Activated naive CD4-positive, alpha-beta T cell treated with anti-CD3 and anti-CD28 coated beads, Interleukin-2, amount 10 ng/mL, durations not matched to agents 7 days and 5 days (primary cell): ENCODE data around the gene KCNAB1.
"Not testable (repeated sequence)": the region's sequence is repeated elsewhere in the genome, so short reads cannot be mapped to it uniquely, and the experiment has no call there.

Source experiments
- CTCF ChIA-PET: fragments of 350-600 bp; sonication (Branson Sonifier 250); formaldehyde crosslinking; loops from one replicate; lab custom pipeline; 2021; ENCODE audit warnings: antibody characterized with exemption; lab: Charles Lee
- DNase-seq: peaks from one replicate; pipeline ENCODE4 v3.0.0-alpha.2; 2020
- H3K27ac Mint-ChIP-seq: one replicate; pipeline ENCODE4 v1.8.0; 2021; ENCODE audit warnings: mild to moderate bottlenecking, moderate library complexity, mixed read lengths
- H3K27me3 Mint-ChIP-seq: one replicate; pipeline ENCODE4 v1.8.0; 2021; ENCODE audit warnings: mild to moderate bottlenecking, mixed read lengths
- H3K36me3 Mint-ChIP-seq: one replicate; pipeline ENCODE4 v1.8.0; 2021; ENCODE audit warnings: mixed read lengths
- H3K4me1 Mint-ChIP-seq: one replicate; pipeline ENCODE4 v1.8.0; 2021; ENCODE audit warnings: mixed read lengths
- H3K4me3 Mint-ChIP-seq: one replicate; pipeline ENCODE4 v1.8.0; 2021; ENCODE audit warnings: mild to moderate bottlenecking, moderate library complexity, mixed read lengths
- H3K9me3 Mint-ChIP-seq: one replicate; pipeline ENCODE4 v1.8.0; 2021; ENCODE audit warnings: mixed read lengths

Gene KCNAB1

DNA sequence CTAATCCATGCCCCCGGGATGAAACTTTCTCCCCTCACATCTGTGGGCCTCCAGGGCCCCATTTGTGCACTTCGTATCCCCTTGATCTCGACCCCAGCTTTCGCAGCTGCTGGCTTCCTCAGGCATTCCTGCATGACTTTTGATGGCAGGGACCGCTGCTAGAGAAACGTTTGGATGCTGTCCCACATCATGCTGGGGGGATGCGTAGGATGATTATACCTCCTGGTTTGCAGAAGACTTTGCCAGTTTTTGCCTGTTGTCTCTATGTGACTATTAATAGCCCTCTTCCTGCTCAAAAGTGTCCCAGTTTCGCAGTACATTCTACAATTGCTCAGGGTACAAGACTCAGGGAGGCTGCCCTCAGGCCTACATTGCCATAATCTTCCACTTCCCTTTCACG is 10.4 kb upstream of the KCNAB1 start:
- no peak overlapping the region for H3K4me3 Mint-ChIP-seq
- peaks cover 10% of the 10 kb centered on the region for H3K27me3 Mint-ChIP-seq
- H3K4me1 Mint-ChIP-seq: no peaks in the 10 kb centered on the region
- H3K9me3 Mint-ChIP-seq: no peaks in the 10 kb centered on the region
- no peak for DNase-seq
- CTCF ChIA-PET: no interaction called here
- no peaks in the 10 kb centered on the region for H3K36me3 Mint-ChIP-seq
- no peak overlapping the region for H3K27ac Mint-ChIP-seq

DNA sequence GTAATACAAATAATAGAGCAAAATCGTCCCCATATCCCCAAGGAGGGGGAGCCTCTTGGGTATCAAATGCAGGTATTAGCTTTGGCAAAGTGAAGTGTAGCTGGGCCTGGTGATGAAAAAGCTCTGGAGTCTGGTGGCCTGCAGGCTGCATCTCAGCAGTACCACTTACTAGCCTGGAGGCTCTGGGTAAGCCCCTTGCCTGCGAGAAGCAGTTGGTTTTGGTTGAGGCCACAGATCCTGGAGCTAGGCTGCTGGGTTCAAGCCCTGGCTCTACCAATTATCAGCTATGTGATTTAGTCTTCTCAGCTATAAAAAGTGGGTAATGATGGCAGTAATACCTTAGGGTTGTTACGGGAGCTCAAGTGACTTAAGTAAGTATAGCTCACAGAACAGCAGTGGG is 6.1 kb downstream of the KCNAB1 start:
- Mint-ChIP-seq H3K36me3 (no peaks in the 10 kb centered on the region), H3K4me3 (no peak overlapping the region), H3K9me3 (no peaks in the 10 kb centered on the region), H3K27me3 (peaks cover 21% of the 10 kb centered on the region), H3K27ac (no peak overlapping the region), H3K4me1 (no peaks in the 10 kb centered on the region)
- CTCF ChIA-PET: no interaction called here
- no peak for DNase-seq

DNA sequence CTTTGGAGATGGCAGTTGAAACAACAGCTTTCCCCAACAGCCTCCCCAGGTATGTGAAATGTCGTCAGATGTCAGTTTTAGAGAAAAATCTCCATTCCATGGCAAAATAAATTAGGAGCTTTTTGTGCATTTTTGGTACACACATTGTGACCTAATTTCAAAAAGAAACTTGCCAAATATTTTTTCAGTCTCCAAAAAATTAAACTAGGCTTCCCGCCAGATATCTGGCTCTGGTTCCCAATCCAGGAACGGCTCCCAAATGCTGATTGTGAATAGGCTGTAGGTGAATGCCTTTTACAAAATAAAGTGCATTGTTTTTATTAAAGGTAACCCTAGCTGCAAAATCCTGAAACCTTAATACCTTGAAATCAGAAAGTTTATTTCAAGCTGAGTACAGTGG is 10.9 kb downstream of the KCNAB1 start:
- no peak overlapping the region for H3K27ac Mint-ChIP-seq

DNA sequence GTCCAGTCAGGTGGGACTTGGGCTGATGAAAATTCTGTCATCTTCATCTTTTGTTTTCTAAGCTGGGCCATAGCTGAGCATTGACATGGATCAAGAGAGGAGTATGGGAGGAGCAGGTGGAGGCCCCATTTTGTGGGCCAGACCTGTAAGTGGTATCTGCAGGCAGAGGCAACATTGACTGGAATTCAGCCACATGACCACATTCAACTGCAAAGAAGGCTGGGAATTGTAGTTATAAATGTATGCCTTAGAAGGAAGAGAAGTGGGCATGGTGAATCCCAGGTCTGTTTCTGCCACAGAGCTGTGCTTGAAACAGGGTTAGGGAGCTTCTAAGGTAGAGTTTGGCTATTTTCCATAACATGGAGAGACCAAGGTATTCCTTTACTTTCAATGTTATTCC is 11.4 kb downstream of the KCNAB1 start:
- no peak overlapping the region for H3K4me3 Mint-ChIP-seq
- H3K27me3 Mint-ChIP-seq: peaks cover 30% of the 10 kb centered on the region
- H3K27ac Mint-ChIP-seq: no peak overlapping the region
- no peaks in the 10 kb centered on the region for H3K36me3 Mint-ChIP-seq
- DNase-seq: no peak
- CTCF ChIA-PET: interaction anchor here (1.1 kb wide), 1 partner anchor 11 kb away, joined by 3 read pairs; no protein-coding TSS in a partner anchor
- no peaks in the 10 kb centered on the region for H3K4me1 Mint-ChIP-seq
- H3K9me3 Mint-ChIP-seq: no peaks in the 10 kb centered on the region

More for the DNA sequence above, 10.9 kb downstream of the KCNAB1 start:
- Mint-ChIP-seq H3K36me3 (no peaks in the 10 kb centered on the region), H3K27me3 (peaks cover 25% of the 10 kb centered on the region), H3K9me3 (no peaks in the 10 kb centered on the region), H3K4me3 (no peak overlapping the region), H3K4me1 (no peaks in the 10 kb centered on the region)
- CTCF ChIA-PET: interaction anchor here (1.1 kb wide), 1 partner anchor 12 kb away, joined by 3 read pairs; no protein-coding TSS in a partner anchor
- DNase-seq: no peak

DNA sequence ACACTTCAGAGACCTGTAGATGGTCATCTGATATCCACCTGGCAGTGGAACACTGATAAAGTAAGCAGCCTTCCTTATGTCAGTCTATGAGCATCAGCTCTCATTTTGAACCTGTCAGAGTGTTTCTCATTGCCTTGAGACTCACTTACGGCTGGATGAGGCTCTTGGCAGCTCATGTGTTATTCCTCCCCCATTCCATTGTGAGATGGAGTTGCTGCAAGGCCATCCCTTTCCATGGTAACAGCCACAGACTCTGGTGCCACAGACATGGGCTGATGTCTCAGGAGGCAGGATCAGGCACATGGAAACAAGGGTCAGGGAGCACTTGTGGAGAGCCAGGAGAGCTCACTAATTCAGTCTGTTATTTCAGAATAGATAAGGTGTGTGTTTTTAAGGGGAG is 11.9 kb downstream of the KCNAB1 start:
- H3K36me3 Mint-ChIP-seq: no peaks in the 10 kb centered on the region
- H3K27me3 Mint-ChIP-seq: peaks cover 29% of the 10 kb centered on the region
- no peaks in the 10 kb centered on the region for H3K9me3 Mint-ChIP-seq
- no peak for DNase-seq
- H3K4me3 Mint-ChIP-seq: no peak overlapping the region
- CTCF ChIA-PET: interaction anchor here (1.1 kb wide), 1 partner anchor 11 kb away, joined by 3 read pairs; no protein-coding TSS in a partner anchor
- no peaks in the 10 kb centered on the region for H3K4me1 Mint-ChIP-seq
- H3K27ac Mint-ChIP-seq: no peak overlapping the region

DNA sequence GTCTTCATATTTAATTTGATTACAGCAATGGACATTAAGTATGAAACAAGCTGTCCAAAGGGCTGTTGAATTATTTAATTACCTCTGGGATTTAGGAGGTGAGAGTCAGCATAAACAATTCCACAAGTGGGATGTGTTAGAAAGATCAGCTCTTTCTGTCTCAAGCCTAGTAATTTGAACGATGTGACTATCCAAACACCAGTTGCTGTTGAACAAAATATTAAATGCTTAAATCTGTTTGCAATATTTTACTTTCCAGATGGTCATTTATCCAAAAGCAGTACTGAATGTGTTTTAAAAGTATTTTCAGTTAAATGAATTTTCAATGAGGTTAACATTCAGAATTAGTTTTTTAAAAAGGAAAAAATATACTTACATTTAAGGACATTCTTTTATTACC is 12.7 kb downstream of the KCNAB1 start:
- Mint-ChIP-seq H3K4me1 (no peaks in the 10 kb centered on the region), H3K27ac (no peak overlapping the region), H3K36me3 (no peaks in the 10 kb centered on the region), H3K9me3 (no peaks in the 10 kb centered on the region), H3K27me3 (peaks cover 22% of the 10 kb centered on the region), H3K4me3 (no peak overlapping the region)
- no peak for DNase-seq
- CTCF ChIA-PET: no interaction called here

DNA sequence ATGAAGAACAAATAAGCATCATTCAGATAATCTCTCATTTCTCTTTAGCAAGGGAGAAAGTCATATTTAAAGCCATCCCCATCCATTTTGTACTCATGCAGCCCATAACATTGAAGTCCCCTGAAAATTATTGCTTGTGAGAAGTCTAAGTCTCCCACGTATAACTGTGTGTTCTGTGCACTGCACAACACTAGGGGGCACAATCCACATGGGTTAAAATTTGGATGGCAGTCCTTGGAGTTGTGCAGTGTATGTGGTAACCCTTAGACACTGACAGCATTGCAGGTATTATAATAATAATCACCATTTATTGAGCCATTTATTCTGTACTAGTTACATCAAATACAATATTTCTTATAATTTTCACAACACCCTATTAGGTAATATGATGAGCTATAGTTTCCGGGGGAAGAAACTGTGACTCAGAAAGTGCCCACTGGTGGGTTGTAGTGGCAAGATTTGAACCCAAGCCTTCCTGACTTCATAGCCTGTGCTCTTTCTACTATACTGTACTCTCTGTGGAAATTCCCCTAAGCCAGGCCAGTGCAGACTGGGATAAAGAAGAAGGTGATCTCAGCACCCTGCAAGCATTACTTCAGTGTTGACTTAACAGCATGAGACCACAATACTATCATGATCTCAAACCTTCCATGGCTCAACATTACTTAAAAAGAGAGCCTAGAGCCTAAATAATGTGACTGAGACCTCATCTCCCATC is 15.7 kb downstream of the KCNAB1 start:
- Mint-ChIP-seq H3K36me3 (no peaks in the 10 kb centered on the region), H3K27me3 (peaks cover 27% of the 10 kb centered on the region)

DNA sequence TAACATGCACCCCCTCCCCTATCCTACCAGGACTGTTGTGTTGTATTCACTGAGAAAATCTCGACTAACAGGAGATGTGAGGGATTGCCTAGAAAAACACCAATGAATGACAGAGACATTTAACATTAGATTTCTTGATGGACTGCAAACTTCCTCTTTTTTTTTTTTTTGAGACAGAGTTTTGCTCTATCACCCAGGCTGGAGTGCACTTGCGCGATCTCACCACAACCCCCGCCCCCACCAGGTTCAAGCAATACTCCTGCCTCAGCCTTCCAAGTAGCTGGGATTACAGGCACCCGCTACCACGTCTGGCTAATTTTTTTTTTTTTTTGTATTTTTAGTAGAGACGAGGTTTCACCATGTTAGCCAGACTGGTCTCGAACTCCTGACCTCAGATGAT is 17.0 kb downstream of the KCNAB1 start:
- H3K27me3 Mint-ChIP-seq: peaks cover 17% of the 10 kb centered on the region
- H3K4me1 Mint-ChIP-seq, H3K9me3 Mint-ChIP-seq, CTCF ChIA-PET, DNase-seq, H3K27ac Mint-ChIP-seq, H3K4me3 Mint-ChIP-seq, H3K36me3 Mint-ChIP-seq: not testable (repeated sequence)

More for the DNA sequence above, 15.7 kb downstream of the KCNAB1 start:
- no peaks in the 10 kb centered on the region for H3K4me1 Mint-ChIP-seq
- H3K4me3 Mint-ChIP-seq: no peak overlapping the region
- no peak for DNase-seq
- CTCF ChIA-PET: interaction anchor here (1.5 kb wide), 1 partner anchor 330 kb away, joined by 3 read pairs; the partner anchor contains the start of gene C3orf33
- no peaks in the 10 kb centered on the region for H3K9me3 Mint-ChIP-seq
- no peak overlapping the region for H3K27ac Mint-ChIP-seq

DNA sequence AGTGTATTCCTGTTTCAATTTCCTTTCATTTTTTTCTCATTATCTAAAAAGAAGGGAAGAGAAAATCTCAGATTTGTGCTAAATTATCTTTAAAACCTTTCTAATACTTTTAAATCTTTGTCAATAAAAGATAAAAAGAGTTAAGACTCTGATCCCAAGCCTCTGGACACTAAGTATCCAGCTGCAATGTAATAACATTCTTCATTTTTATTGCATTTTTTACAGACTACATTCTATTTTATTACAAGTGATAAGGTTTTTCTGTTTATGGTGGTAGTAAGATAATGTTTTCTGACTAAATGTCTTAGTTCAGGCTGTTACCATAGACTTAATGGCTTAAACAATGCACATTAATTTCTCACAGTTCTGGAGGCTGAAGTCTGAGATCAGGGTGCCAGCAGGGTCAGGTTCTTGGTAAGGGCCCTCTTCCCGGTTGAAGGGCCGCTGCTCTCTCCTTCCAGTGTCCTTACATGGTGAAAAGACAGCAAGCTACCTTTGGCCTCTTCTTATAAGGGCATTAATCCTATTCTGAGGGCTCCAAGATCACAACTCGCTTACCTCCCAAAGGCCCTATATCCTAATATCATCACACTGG is 19.7 kb downstream of the KCNAB1 start:
- no peak overlapping the region for H3K27ac Mint-ChIP-seq
- H3K36me3 Mint-ChIP-seq: no peaks in the 10 kb centered on the region
- CTCF ChIA-PET: no interaction called here
- H3K4me3 Mint-ChIP-seq: no peak overlapping the region
- no peaks in the 10 kb centered on the region for H3K9me3 Mint-ChIP-seq
- H3K4me1 Mint-ChIP-seq: no peaks in the 10 kb centered on the region
- H3K27me3 Mint-ChIP-seq: peaks cover 26% of the 10 kb centered on the region
- DNase-seq: no peak

DNA sequence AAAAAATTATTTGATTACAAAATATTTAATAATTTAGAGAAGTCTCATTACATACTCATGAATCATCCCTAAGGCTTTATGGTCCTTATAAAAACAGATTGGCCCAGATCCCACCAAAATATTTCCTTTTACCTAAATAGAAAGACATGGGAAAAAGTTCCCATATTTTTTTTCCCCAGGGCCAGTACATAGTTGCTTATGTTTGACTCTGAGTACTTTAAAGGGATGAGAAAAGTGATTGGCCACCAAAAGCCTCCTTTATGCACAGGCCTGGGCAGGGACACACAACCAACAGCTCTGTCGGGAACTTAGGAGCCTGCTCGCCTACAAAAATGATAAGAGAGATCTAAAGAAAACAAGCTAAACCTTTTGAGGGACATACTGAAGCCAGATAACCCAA is 22.3 kb downstream of the KCNAB1 start:
- H3K4me1 Mint-ChIP-seq: no peaks in the 10 kb centered on the region
- H3K9me3 Mint-ChIP-seq: no peaks in the 10 kb centered on the region
- no peaks in the 10 kb centered on the region for H3K36me3 Mint-ChIP-seq
- peaks cover 29% of the 10 kb centered on the region for H3K27me3 Mint-ChIP-seq
- no peak overlapping the region for H3K27ac Mint-ChIP-seq
- CTCF ChIA-PET: interaction anchor here (0.7 to 1.0 kb wide), 3 partner anchors 8 to 99 kb away, joined by 3 to 4 read pairs (median 3); no protein-coding TSS in a partner anchor
- H3K4me3 Mint-ChIP-seq: no peak overlapping the region
- DNase-seq: no peak

DNA sequence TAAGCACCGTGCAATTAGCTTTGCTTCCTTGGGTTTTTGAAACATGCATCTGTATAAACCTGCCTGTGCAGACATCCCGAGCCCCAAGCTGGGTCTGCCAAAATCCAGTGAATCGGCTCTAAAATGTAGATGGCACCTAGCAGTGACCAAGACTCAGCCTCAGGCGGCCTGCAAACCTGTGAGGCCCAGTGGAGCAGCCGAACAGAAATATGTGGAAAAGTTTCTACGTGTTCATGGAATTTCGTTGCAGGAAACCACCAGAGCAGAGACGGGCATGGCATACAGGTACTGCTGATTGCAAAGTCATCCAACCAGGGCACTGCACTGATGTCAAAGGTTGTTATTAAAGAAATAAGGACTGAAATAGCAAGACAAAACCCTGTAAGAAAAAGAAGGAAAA is 22.8 kb downstream of the KCNAB1 start:
- H3K4me1 Mint-ChIP-seq: no peaks in the 10 kb centered on the region
- no peak for DNase-seq
- H3K36me3 Mint-ChIP-seq: no peaks in the 10 kb centered on the region
- H3K27me3 Mint-ChIP-seq: peaks cover 33% of the 10 kb centered on the region
- H3K27ac Mint-ChIP-seq: no peak overlapping the region
- H3K9me3 Mint-ChIP-seq: no peaks in the 10 kb centered on the region
- CTCF ChIA-PET: interaction anchor here (1.0 to 1.6 kb wide), 3 partner anchors 12 to 392 kb away, joined by 3 read pairs; no protein-coding TSS in a partner anchor
- no peak overlapping the region for H3K4me3 Mint-ChIP-seq

DNA sequence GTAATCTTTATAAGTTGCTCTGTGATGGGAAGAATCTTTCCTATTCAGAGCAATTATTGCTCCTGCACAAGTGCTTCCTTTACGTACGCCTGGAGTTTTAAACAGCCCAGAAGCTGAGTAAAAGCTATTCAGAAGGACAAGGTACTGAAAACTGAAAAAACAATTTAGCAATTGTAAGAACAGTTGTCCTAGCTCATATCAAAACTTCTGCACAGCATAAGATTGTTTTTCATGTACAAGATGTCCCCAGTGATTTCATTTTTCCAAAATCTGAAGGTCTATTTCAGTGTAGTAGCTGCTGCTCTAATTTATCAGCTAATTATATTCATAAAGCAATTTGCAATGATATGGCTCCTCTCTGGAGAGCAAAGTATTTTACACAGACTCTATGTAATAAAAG is 23.7 kb downstream of the KCNAB1 start:
- DNase-seq: no peak
- Mint-ChIP-seq H3K27me3 (peaks cover 30% of the 10 kb centered on the region), H3K36me3 (no peaks in the 10 kb centered on the region), H3K9me3 (no peaks in the 10 kb centered on the region), H3K4me1 (peaks cover 2% of the 10 kb centered on the region), H3K27ac (no peak overlapping the region), H3K4me3 (no peak overlapping the region)
- CTCF ChIA-PET: interaction anchor here (1.6 kb wide), 1 partner anchor 391 kb away, joined by 3 read pairs; no protein-coding TSS in a partner anchor

DNA sequence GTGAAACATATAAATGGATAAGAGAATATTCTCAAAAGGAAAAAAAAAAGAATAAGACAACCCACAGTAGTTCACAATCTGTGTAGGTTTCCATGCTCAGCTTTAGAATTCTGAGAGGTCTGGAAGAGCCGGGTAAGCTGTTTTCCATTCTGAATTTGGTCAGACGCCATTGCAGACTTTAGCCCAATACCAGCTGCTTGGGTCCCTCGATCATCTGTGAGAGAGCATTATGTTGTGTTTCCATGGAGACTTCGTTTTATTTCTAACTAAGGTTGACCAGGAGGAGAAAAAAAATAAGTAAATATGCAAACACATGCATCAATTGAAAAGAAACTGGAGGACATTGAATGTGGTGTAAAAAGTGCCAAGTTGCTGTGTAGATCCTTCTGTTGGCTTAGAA is 25.5 kb downstream of the KCNAB1 start:
- Mint-ChIP-seq H3K9me3 (no peaks in the 10 kb centered on the region), H3K4me3 (no peak overlapping the region), H3K4me1 (peaks cover 4% of the 10 kb centered on the region), H3K27ac (no peak overlapping the region), H3K27me3 (peaks cover 23% of the 10 kb centered on the region), H3K36me3 (no peaks in the 10 kb centered on the region)
- CTCF ChIA-PET: interaction anchor here (0.6 to 0.9 kb wide), 2 partner anchors 237 to 269 kb away, joined by 3 to 4 read pairs; no protein-coding TSS in a partner anchor
- no peak for DNase-seq

DNA sequence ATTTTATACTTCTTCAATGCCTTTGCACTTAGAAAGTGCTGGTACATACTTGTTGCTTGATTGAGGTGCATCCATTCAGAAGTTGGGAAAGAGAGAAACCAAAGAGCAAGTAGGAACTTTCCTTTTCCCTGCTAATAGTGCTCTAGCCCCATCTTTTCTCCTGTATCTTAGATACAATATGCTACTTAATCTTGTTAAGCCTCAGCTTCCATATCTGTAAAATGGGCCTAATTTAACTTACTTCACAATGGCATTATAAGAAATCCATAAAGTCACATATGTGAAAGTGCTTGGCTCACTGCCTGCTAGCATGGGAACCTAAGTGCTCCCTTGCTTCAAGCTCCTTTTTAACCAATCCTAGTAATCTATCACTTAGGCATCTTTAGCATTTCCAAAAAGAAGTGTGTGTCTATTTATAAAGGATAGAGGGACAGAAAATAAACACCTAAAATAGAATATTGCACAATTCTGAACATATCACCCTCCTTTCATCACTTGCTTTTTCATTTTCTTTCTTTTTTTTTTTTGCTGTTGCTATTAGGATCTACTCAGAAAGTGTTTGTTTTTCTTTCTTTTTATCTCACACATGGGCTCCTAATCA is 28.1 kb downstream of the KCNAB1 start:
- Mint-ChIP-seq H3K4me3 (no peak overlapping the region), H3K9me3 (no peaks in the 10 kb centered on the region), H3K36me3 (no peaks in the 10 kb centered on the region), H3K27ac (no peak overlapping the region), H3K27me3 (peaks cover 19% of the 10 kb centered on the region), H3K4me1 (peaks cover 4% of the 10 kb centered on the region)
- no peak for DNase-seq
- CTCF ChIA-PET: interaction anchor here (0.6 to 9.8 kb wide), 9 partner anchors 10 to 1053 kb away, joined by 3 to 121 read pairs (median 6); no protein-coding TSS in a partner anchor
